Measurements from ENCODE around the gene ACOT12. TPM values are rescaled to one million over a fixed set of nuclear protein-coding genes. Genes with fewer than 3 reads are reported as not detected.

The ACOT12 gene
- total and polyA plus RNA-seq, 2 of the 13 experiments (the other 11 are each of a cell fraction or from before 2014, with no cell fraction given): not detected

GRCh38 chr5:81422671-81423070, 28.7 kb upstream of the ACOT12 start (continued):
- TF ChIP-seq, protein P1, sequence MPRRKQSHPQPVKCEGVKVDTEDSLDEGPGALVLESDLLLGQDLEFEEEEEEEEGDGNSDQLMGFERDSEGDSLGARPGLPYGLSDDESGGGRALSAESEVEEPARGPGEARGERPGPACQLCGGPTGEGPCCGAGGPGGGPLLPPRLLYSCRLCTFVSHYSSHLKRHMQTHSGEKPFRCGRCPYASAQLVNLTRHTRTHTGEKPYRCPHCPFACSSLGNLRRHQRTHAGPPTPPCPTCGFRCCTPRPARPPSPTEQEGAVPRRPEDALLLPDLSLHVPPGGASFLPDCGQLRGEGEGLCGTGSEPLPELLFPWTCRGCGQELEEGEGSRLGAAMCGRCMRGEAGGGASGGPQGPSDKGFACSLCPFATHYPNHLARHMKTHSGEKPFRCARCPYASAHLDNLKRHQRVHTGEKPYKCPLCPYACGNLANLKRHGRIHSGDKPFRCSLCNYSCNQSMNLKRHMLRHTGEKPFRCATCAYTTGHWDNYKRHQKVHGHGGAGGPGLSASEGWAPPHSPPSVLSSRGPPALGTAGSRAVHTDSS (CRISPR knock-in tag; conservative IDR thresholded peaks at IDR 0.05): no peak
- no peak for TF ChIP-seq SMARCC2 (IDR thresholded peaks at IDR 0.05)
- no peak for TF ChIP-seq SPEN (CRISPR knock-in tag; IDR thresholded peaks at IDR 0.05; ENCODE audit: low read depth)
- TF ChIP-seq ZNF263 (CRISPR knock-in tag; IDR thresholded peaks at IDR 0.05): no peak
- TF ChIP-seq SMAD3 (CRISPR knock-in tag; IDR thresholded peaks at IDR 0.05): peak; percentile 67; the same call in 1 of the 2 replicates
- TF ChIP-seq, protein P2, sequence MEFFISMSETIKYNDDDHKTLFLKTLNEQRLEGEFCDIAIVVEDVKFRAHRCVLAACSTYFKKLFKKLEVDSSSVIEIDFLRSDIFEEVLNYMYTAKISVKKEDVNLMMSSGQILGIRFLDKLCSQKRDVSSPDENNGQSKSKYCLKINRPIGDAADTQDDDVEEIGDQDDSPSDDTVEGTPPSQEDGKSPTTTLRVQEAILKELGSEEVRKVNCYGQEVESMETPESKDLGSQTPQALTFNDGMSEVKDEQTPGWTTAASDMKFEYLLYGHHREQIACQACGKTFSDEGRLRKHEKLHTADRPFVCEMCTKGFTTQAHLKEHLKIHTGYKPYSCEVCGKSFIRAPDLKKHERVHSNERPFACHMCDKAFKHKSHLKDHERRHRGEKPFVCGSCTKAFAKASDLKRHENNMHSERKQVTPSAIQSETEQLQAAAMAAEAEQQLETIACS (CRISPR knock-in tag; IDR thresholded peaks at IDR 0.05): no peak
- no peak for TF ChIP-seq ZNF841 (CRISPR knock-in tag; IDR thresholded peaks at IDR 0.05; ENCODE audit: borderline replicate concordance)
- TF ChIP-seq ZSCAN22 (CRISPR knock-in tag; IDR thresholded peaks at IDR 0.05): no peak
- no peak for TF ChIP-seq GABPB1 (CRISPR knock-in tag; IDR thresholded peaks at IDR 0.05)
- TF ChIP-seq, protein P3, sequence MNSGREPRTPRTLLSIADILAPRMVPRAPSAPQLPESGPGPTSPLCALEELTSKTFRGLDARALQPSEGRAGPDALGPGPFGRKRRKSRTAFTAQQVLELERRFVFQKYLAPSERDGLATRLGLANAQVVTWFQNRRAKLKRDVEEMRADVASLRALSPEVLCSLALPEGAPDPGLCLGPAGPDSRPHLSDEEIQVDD (CRISPR knock-in tag; IDR thresholded peaks at IDR 0.05; ENCODE audit: borderline replicate concordance): no peak
- TF ChIP-seq, protein P4, sequence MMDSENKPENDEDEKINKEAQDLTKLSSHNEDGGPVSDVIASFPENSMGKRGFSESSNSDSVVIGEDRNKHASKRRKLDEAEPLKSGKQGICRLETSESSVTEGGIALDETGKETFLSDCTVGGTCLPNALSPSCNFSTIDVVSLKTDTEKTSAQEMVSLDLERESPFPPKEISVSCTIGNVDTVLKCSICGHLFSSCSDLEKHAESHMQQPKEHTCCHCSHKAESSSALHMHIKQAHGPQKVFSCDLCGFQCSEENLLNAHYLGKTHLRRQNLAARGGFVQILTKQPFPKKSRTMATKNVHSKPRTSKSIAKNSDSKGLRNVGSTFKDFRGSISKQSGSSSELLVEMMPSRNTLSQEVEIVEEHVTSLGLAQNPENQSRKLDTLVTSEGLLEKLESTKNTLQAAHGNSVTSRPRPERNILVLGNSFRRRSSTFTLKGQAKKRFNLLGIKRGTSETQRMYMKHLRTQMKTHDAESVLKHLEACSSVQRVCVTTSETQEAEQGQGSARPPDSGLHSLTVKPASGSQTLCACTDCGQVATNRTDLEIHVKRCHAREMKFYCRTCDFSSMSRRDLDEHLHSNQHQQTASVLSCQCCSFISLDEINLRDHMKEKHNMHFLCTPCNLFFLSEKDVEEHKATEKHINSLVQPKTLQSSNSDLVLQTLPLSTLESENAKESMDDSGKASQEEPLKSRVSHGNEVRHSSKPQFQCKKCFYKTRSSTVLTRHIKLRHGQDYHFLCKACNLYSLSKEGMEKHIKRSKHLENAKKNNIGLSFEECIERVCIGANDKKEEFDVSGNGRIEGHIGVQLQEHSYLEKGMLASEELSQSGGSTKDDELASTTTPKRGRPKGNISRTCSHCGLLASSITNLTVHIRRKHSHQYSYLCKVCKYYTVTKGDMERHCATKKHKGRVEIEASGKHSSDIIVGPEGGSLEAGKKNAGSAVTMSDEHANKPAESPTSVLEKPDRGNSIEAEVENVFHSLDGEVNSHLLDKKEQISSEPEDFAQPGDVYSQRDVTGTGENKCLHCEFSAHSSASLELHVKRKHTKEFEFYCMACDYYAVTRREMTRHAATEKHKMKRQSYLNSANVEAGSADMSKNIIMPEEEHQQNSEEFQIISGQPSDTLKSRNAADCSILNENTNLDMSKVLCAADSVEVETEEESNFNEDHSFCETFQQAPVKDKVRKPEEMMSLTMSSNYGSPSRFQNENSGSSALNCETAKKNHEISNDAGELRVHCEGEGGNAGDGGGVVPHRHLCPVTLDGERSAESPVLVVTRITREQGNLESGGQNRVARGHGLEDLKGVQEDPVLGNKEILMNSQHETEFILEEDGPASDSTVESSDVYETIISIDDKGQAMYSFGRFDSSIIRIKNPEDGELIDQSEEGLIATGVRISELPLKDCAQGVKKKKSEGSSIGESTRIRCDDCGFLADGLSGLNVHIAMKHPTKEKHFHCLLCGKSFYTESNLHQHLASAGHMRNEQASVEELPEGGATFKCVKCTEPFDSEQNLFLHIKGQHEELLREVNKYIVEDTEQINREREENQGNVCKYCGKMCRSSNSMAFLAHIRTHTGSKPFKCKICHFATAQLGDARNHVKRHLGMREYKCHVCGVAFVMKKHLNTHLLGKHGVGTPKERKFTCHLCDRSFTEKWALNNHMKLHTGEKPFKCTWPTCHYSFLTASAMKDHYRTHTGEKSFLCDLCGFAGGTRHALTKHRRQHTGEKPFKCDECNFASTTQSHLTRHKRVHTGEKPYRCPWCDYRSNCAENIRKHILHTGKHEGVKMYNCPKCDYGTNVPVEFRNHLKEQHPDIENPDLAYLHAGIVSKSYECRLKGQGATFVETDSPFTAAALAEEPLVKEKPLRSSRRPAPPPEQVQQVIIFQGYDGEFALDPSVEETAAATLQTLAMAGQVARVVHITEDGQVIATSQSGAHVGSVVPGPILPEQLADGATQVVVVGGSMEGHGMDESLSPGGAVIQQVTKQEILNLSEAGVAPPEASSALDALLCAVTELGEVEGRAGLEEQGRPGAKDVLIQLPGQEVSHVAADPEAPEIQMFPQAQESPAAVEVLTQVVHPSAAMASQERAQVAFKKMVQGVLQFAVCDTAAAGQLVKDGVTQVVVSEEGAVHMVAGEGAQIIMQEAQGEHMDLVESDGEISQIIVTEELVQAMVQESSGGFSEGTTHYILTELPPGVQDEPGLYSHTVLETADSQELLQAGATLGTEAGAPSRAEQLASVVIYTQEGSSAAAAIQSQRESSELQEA (CRISPR knock-in tag; IDR thresholded peaks at IDR 0.05; ENCODE audit: not compliant biosample characterization): no peak
- TF ChIP-seq SMAD9 (CRISPR knock-in tag; IDR thresholded peaks at IDR 0.05): no peak
- TF ChIP-seq, protein P5, sequence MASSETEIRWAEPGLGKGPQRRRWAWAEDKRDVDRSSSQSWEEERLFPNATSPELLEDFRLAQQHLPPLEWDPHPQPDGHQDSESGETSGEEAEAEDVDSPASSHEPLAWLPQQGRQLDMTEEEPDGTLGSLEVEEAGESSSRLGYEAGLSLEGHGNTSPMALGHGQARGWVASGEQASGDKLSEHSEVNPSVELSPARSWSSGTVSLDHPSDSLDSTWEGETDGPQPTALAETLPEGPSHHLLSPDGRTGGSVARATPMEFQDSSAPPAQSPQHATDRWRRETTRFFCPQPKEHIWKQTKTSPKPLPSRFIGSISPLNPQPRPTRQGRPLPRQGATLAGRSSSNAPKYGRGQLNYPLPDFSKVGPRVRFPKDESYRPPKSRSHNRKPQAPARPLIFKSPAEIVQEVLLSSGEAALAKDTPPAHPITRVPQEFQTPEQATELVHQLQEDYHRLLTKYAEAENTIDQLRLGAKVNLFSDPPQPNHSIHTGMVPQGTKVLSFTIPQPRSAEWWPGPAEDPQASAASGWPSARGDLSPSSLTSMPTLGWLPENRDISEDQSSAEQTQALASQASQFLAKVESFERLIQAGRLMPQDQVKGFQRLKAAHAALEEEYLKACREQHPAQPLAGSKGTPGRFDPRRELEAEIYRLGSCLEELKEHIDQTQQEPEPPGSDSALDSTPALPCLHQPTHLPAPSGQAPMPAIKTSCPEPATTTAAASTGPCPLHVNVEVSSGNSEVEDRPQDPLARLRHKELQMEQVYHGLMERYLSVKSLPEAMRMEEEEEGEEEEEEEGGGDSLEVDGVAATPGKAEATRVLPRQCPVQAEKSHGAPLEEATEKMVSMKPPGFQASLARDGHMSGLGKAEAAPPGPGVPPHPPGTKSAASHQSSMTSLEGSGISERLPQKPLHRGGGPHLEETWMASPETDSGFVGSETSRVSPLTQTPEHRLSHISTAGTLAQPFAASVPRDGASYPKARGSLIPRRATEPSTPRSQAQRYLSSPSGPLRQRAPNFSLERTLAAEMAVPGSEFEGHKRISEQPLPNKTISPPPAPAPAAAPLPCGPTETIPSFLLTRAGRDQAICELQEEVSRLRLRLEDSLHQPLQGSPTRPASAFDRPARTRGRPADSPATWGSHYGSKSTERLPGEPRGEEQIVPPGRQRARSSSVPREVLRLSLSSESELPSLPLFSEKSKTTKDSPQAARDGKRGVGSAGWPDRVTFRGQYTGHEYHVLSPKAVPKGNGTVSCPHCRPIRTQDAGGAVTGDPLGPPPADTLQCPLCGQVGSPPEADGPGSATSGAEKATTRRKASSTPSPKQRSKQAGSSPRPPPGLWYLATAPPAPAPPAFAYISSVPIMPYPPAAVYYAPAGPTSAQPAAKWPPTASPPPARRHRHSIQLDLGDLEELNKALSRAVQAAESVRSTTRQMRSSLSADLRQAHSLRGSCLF (CRISPR knock-in tag; IDR thresholded peaks at IDR 0.05; ENCODE audit: borderline replicate concordance): no peak
